Measurements from ENCODE around the gene GALNT9.
A peak's percentile ranks its signal among the peaks of the same experiment; 100 is the strongest.

GALNT9 gene

GRCh38 chr12:132178316-132178715, 151.1 kb downstream of the GALNT9 start:
- no peak overlapping the region for H2BK12ac ChIP-seq (ENCODE audit: low read length)
- H2BK120ac ChIP-seq (ENCODE audit: low read depth, low read length) = no peak overlapping the region
- peaks cover 4 to 11% of the 10 kb centered on the region in 2 donors for H3K4me1 ChIP-seq (ENCODE audit: control insufficient read depth in 2 of 2, insufficient read depth in 1 of 2, low read depth in 1 of 2, low read length in 2 of 2)
- H3K27ac ChIP-seq (replicated peaks; ENCODE audit: low read length) = no peak overlapping the region
- no peak overlapping the region for H4K8ac ChIP-seq (ENCODE audit: low read depth, low read length)
- H2AFZ ChIP-seq (ENCODE audit: low read length) = no peak overlapping the region
- H2BK15ac ChIP-seq (ENCODE audit: low read length) = no peak overlapping the region
- peaks cover 0 to 45% (median 7%) of the 10 kb centered on the region in 3 experiments for H3K27me3 ChIP-seq (ENCODE audit: control insufficient read depth in 3 of 3, insufficient read depth in 3 of 3, low read depth in 1 of 3, low read length in 3 of 3)
- H4K91ac ChIP-seq (ENCODE audit: low read depth, low read length, poor library complexity) = no peak overlapping the region
- H3K9ac ChIP-seq (ENCODE audit: low read depth, low read length, poor library complexity) = no peak overlapping the region
- H3K4ac ChIP-seq (ENCODE audit: low read length) = no peak overlapping the region
- no CpG with 5 or more reads among the region's 8 CpGs for WGBS, 2 donors (ENCODE audit: extremely low coverage in 2 of 2, insufficient read length in 2 of 2, insufficient replicate concordance in 1 of 2)
- no peak for DNase-seq (ENCODE audit: low spot score)
- no peak overlapping the region for H3K18ac ChIP-seq (ENCODE audit: low read length)
- H3K4me2 ChIP-seq (ENCODE audit: insufficient read depth, low read length, poor library complexity, severe bottlenecking) = no peak overlapping the region
- H2AK5ac ChIP-seq (ENCODE audit: low read depth, low read length) = no peak overlapping the region
- H3K14ac ChIP-seq (ENCODE audit: low read length) = no peak overlapping the region
- H3K36me3 ChIP-seq (replicated peaks in 1 of 2; ENCODE audit: control insufficient read depth in 2 of 2, insufficient read depth in 2 of 2, low read length in 2 of 2) = no peaks in the 10 kb centered on the region
- H3K23ac ChIP-seq (ENCODE audit: low read depth, low read length, poor library complexity) = no peak overlapping the region
- H3K4me3 ChIP-seq (ENCODE audit: low read length in 2 of 2) = no peak overlapping the region
- peaks cover 0 to 8% of the 10 kb centered on the region in 2 donors for H3K9me3 ChIP-seq (replicated peaks in 1 of 2; ENCODE audit: control insufficient read depth in 2 of 2, insufficient read depth in 1 of 2, low read depth in 1 of 2, low read length in 2 of 2)
- peaks cover 5% of the 10 kb centered on the region for H3K79me1 ChIP-seq (ENCODE audit: low read depth, low read length)
- no peak overlapping the region for H2BK5ac ChIP-seq (ENCODE audit: low read length)

GRCh38 chr12:132176920-132177551, 152.4 kb downstream of the GALNT9 start:
- peak overlapping the region; percentile 75 for H2BK5ac ChIP-seq (ENCODE audit: low read length)
- peaks cover 0 to 51% (median 4%) of the 10 kb centered on the region in 3 experiments for H3K27me3 ChIP-seq (ENCODE audit: control insufficient read depth in 3 of 3, insufficient read depth in 3 of 3, low read depth in 1 of 3, low read length in 3 of 3)
- peaks cover 4 to 11% of the 10 kb centered on the region in 2 donors for H3K4me1 ChIP-seq (ENCODE audit: control insufficient read depth in 2 of 2, insufficient read depth in 1 of 2, low read depth in 1 of 2, low read length in 2 of 2)
- no peaks in the 10 kb centered on the region for H3K36me3 ChIP-seq (replicated peaks in 1 of 2; ENCODE audit: control insufficient read depth in 2 of 2, insufficient read depth in 2 of 2, low read length in 2 of 2)
- no peak overlapping the region for H2BK12ac ChIP-seq (ENCODE audit: low read length)
- peaks cover 5% of the 10 kb centered on the region for H3K79me1 ChIP-seq (ENCODE audit: low read depth, low read length)
- H3K9me3 ChIP-seq (replicated peaks in 1 of 2; ENCODE audit: control insufficient read depth in 2 of 2, insufficient read depth in 1 of 2, low read depth in 1 of 2, low read length in 2 of 2) = peaks cover 0 to 8% of the 10 kb centered on the region in 2 donors
- H3K4me2 ChIP-seq (ENCODE audit: insufficient read depth, low read length, poor library complexity, severe bottlenecking) = no peak overlapping the region
- no peak for DNase-seq (ENCODE audit: low spot score)
- no peak overlapping the region for H4K91ac ChIP-seq (ENCODE audit: low read depth, low read length, poor library complexity)
- H3K27ac ChIP-seq (replicated peaks; ENCODE audit: low read length) = no peak overlapping the region
- H2BK120ac ChIP-seq (ENCODE audit: low read depth, low read length) = no peak overlapping the region
- no peak overlapping the region for H3K4ac ChIP-seq (ENCODE audit: low read length)
- H3K18ac ChIP-seq (ENCODE audit: low read length) = no peak overlapping the region
- H2AK5ac ChIP-seq (ENCODE audit: low read depth, low read length) = peak overlapping the region; percentile 43
- H4K8ac ChIP-seq (ENCODE audit: low read depth, low read length) = no peak overlapping the region
- H2BK15ac ChIP-seq (ENCODE audit: low read length) = no peak overlapping the region
- no peak overlapping the region for H2AFZ ChIP-seq (ENCODE audit: low read length)
- no peak overlapping the region for H3K9ac ChIP-seq (ENCODE audit: low read depth, low read length, poor library complexity)
- no CpG with 5 or more reads among the region's 25 CpGs for WGBS, 2 donors (ENCODE audit: extremely low coverage in 2 of 2, insufficient read length in 2 of 2, insufficient replicate concordance in 1 of 2)
- H3K4me3 ChIP-seq (ENCODE audit: low read length in 2 of 2) = no peak overlapping the region
- H3K23ac ChIP-seq (ENCODE audit: low read depth, low read length, poor library complexity) = no peak overlapping the region
- no peak overlapping the region for H3K14ac ChIP-seq (ENCODE audit: low read length)

GRCh38 chr12:132176385-132176919, 152.9 kb downstream of the GALNT9 start:
- Histone ChIP-seq H3K9me3 (replicated peaks in 1 of 2; ENCODE audit: control insufficient read depth in 2 of 2, insufficient read depth in 1 of 2, low read depth in 1 of 2, low read length in 2 of 2) (peaks cover 0 to 8% of the 10 kb centered on the region in 2 donors), H4K8ac (ENCODE audit: low read depth, low read length) (no peak overlapping the region), H3K4ac (ENCODE audit: low read length) (no peak overlapping the region), H2BK5ac (ENCODE audit: low read length) (peak overlapping the region; percentile 75), H2BK15ac (ENCODE audit: low read length) (no peak overlapping the region), H3K79me1 (ENCODE audit: low read depth, low read length) (peaks cover 5% of the 10 kb centered on the region), H3K23ac (ENCODE audit: low read depth, low read length, poor library complexity) (peak overlapping the region; percentile 96), H3K36me3 (replicated peaks in 1 of 2; ENCODE audit: control insufficient read depth in 2 of 2, insufficient read depth in 2 of 2, low read length in 2 of 2) (no peaks in the 10 kb centered on the region), H4K91ac (ENCODE audit: low read depth, low read length, poor library complexity) (no peak overlapping the region), H3K18ac (ENCODE audit: low read length) (peak overlapping the region; percentile 80), H3K27me3 (ENCODE audit: control insufficient read depth in 3 of 3, insufficient read depth in 3 of 3, low read depth in 1 of 3, low read length in 3 of 3) (peaks cover 0 to 57% (median 4%) of the 10 kb centered on the region in 3 experiments), H2BK120ac (ENCODE audit: low read depth, low read length) (no peak overlapping the region), H3K9ac (ENCODE audit: low read depth, low read length, poor library complexity) (no peak overlapping the region), H2AFZ (ENCODE audit: low read length) (peak overlapping the region; percentile 66), H3K4me2 (ENCODE audit: insufficient read depth, low read length, poor library complexity, severe bottlenecking) (no peak overlapping the region), H2AK5ac (ENCODE audit: low read depth, low read length) (peak overlapping the region; percentile 74), H3K27ac (replicated peaks; ENCODE audit: low read length) (no peak overlapping the region), H2BK12ac (ENCODE audit: low read length) (no peak overlapping the region), H3K14ac (ENCODE audit: low read length) (peak overlapping the region; percentile 97), H3K4me1 (ENCODE audit: control insufficient read depth in 2 of 2, insufficient read depth in 1 of 2, low read depth in 1 of 2, low read length in 2 of 2) (peaks cover 4 to 11% of the 10 kb centered on the region in 2 donors), H3K4me3 (ENCODE audit: low read length in 2 of 2) (no peak overlapping the region)
- DNase-seq (ENCODE audit: low spot score) = no peak
- WGBS, 2 donors (ENCODE audit: extremely low coverage in 2 of 2, insufficient read length in 2 of 2, insufficient replicate concordance in 1 of 2) = no CpG with 5 or more reads among the region's 19 CpGs

- Histone ChIP-seq H3K27ac (replicated peaks; ENCODE audit: low read length) (no peak overlapping the region), H3K4me2 (ENCODE audit: insufficient read depth, low read length, poor library complexity, severe bottlenecking) (no peak overlapping the region), H2BK120ac (ENCODE audit: low read depth, low read length) (no peak overlapping the region), H2BK15ac (ENCODE audit: low read length) (no peak overlapping the region), H4K91ac (ENCODE audit: low read depth, low read length, poor library complexity) (no peak overlapping the region), H2AK5ac (ENCODE audit: low read depth, low read length) (peak overlapping the region; percentile 74), H3K18ac (ENCODE audit: low read length) (peak overlapping the region; percentile 83), H3K14ac (ENCODE audit: low read length) (peak overlapping the region; percentile 21), H4K8ac (ENCODE audit: low read depth, low read length) (no peak overlapping the region), H2AFZ (ENCODE audit: low read length) (peak overlapping the region; percentile 66), H3K4ac (ENCODE audit: low read length) (peak overlapping the region; percentile 37), H3K4me1 (ENCODE audit: control insufficient read depth in 2 of 2, insufficient read depth in 1 of 2, low read depth in 1 of 2, low read length in 2 of 2) (peaks cover 4 to 11% of the 10 kb centered on the region in 2 donors), H3K27me3 (ENCODE audit: control insufficient read depth in 3 of 3, insufficient read depth in 3 of 3, low read depth in 1 of 3, low read length in 3 of 3) (peaks cover 0 to 62% (median 0%) of the 10 kb centered on the region in 3 experiments), H2BK12ac (ENCODE audit: low read length) (no peak overlapping the region), H2BK5ac (ENCODE audit: low read length) (peak overlapping the region; percentile 75), H3K79me1 (ENCODE audit: low read depth, low read length) (peaks cover 3% of the 10 kb centered on the region), H3K36me3 (replicated peaks in 1 of 2; ENCODE audit: control insufficient read depth in 2 of 2, insufficient read depth in 2 of 2, low read length in 2 of 2) (no peaks in the 10 kb centered on the region), H3K23ac (ENCODE audit: low read depth, low read length, poor library complexity) (no peak overlapping the region), H3K9me3 (replicated peaks in 1 of 2; ENCODE audit: control insufficient read depth in 2 of 2, insufficient read depth in 1 of 2, low read depth in 1 of 2, low read length in 2 of 2) (peaks cover 0 to 2% of the 10 kb centered on the region in 2 donors), H3K9ac (ENCODE audit: low read depth, low read length, poor library complexity) (no peak overlapping the region), H3K4me3 (ENCODE audit: low read length in 2 of 2) (no peak overlapping the region)
- WGBS, 2 donors (ENCODE audit: extremely low coverage in 2 of 2, insufficient read length in 2 of 2, insufficient replicate concordance in 1 of 2) = no CpG with 5 or more reads among the region's 35 CpGs
- no peak for DNase-seq (ENCODE audit: low spot score)
Measured at GRCh38 chr12:132175496-132176384, 153.6 kb downstream of the GALNT9 start.
